B cell (primary cell): Measurements from ENCODE around the gene ARHGDIG. TPM values are rescaled to one million over a fixed set of nuclear protein-coding genes. Genes with fewer than 3 reads are reported as not detected.

Experiments
- ATAC-seq: fragments of 200-7000 bp; cut with Tn5 transposase; one replicate; pipeline ENCODE4 v1.10.0; 2021; ENCODE audit warnings: low read depth, mild to moderate bottlenecking, moderate number of reproducible peaks, moderate library complexity
- CTCF ChIA-PET: fragments of 350-600 bp; sonication (Branson Sonifier 250); formaldehyde crosslinking; loops from one replicate; lab custom pipeline; 2021; ENCODE audit warnings: antibody characterized with exemption, inconsistent platforms; lab: Charles Lee
- POLR2A ChIA-PET: fragments of 350-600 bp; sonication (Branson Sonifier 250); formaldehyde crosslinking; loops from one replicate; lab custom pipeline; 2021; ENCODE audit warnings: antibody characterized with exemption; lab: Charles Lee
- DNase-seq: peaks from one replicate; pipeline ENCODE4 v3.0.0; 2013
- H2AFZ ChIP-seq: 2 replicates; pipeline ENCODE4 v1.6.1; 2012; ENCODE audit warnings: mild to moderate bottlenecking, low read depth, low read length; ENCODE audit not compliant: insufficient read depth, poor library complexity, severe bottlenecking
- H3K27ac ChIP-seq, 2 donors: 1 replicate in 1 of 2; 2 replicates in 1 of 2; pipeline ENCODE4 v1.5.1; 2012 to 2013; ENCODE audit warnings: low read length in 2 of 2, mild to moderate bottlenecking in 2 of 2, moderate library complexity in 1 of 2
- H3K27me3 ChIP-seq, 4 experiments: fragments of 200-600 bp in 1 of 4; sonication (generic) in 1 of 4; replicated peaks in 1 of 4; 1 replicate in 2 of 4; 2 replicates in 2 of 4; pipeline versions ENCODE4 v1.6.1 to v1.7.0; 2013 to 2016; ENCODE audit warnings: low read length in 3 of 4, mild to moderate bottlenecking in 2 of 4, mixed read lengths in 1 of 4, moderate library complexity in 1 of 4; ENCODE audit not compliant: insufficient read depth in 4 of 4, control insufficient read depth in 3 of 4; ENCODE audit errors: control extremely low read depth in 1 of 4
- H3K36me3 ChIP-seq, 2 experiments: replicated peaks in 1 of 2; 1 replicate in 1 of 2; 2 replicates in 1 of 2; pipeline versions ENCODE4 v1.6.1 to v1.7.1; 2013; ENCODE audit warnings: low read length in 1 of 2; ENCODE audit not compliant: insufficient read depth in 2 of 2, control insufficient read depth in 1 of 2; ENCODE audit errors: control extremely low read depth in 1 of 2, extremely low read depth in 1 of 2
- H3K4me1 ChIP-seq, 2 donors: fragments of 200-600 bp in 1 of 2; sonication (generic) in 1 of 2; 1 replicate in 1 of 2; 2 replicates in 1 of 2; pipeline versions ENCODE4 v1.5.1 to v1.6.1; 2013 to 2017; ENCODE audit warnings: low read length in 2 of 2; ENCODE audit not compliant: control insufficient read depth in 2 of 2, insufficient read depth in 2 of 2
- H3K4me2 ChIP-seq: replicated peaks from 2 replicates; pipeline ENCODE3; 2012; ENCODE audit warnings: mild to moderate bottlenecking, low read depth, low read length; ENCODE audit not compliant: poor library complexity, severe bottlenecking
- H3K4me3 ChIP-seq, 5 experiments: fragments of 200-600 bp in 1 of 5; sonication (generic) in 1 of 5; 1 replicate in 3 of 5; 2 replicates in 2 of 5; pipeline versions ENCODE4 v1.5.1 to v1.7.0; 2011 to 2016; ENCODE audit warnings: low read length in 4 of 5, mild to moderate bottlenecking in 4 of 5, low read depth in 2 of 5, control low read depth in 1 of 5, moderate library complexity in 1 of 5; ENCODE audit not compliant: insufficient read depth in 1 of 5; ENCODE audit errors: control extremely low read depth in 1 of 5, extremely low read depth in 1 of 5
- H3K79me2 ChIP-seq: fragments of 200-600 bp; sonication (generic); one replicate; pipeline ENCODE4 v1.6.0; 2016; ENCODE audit warnings: low read length; ENCODE audit not compliant: control insufficient read depth, insufficient read depth
- H3K9ac ChIP-seq: fragments of 200-600 bp; sonication (generic); 2 replicates; pipeline ENCODE4 v1.6.1; 2017; ENCODE audit warnings: mild to moderate bottlenecking, low read length, moderate library complexity
- H3K9me3 ChIP-seq, 3 donors: one replicate each; pipeline versions ENCODE4 v1.6.1 to v1.7.1; 2013; ENCODE audit warnings: low read length in 2 of 3; ENCODE audit not compliant: control insufficient read depth in 2 of 3, insufficient read depth in 1 of 3; ENCODE audit errors: control extremely low read depth in 1 of 3
- H4K20me1 ChIP-seq: 2 replicates; pipeline ENCODE4 v1.6.0; 2012; ENCODE audit warnings: mild to moderate bottlenecking, low read length; ENCODE audit not compliant: insufficient read depth, control insufficient read depth, poor library complexity, severe bottlenecking
- H3K27ac Mint-ChIP-seq: one replicate; pipeline ENCODE4 v1.8.0; 2021; ENCODE audit warnings: mixed read lengths
- H3K27me3 Mint-ChIP-seq: one replicate; pipeline ENCODE4 v1.8.0; 2021; ENCODE audit warnings: mixed read lengths
- H3K4me1 Mint-ChIP-seq: one replicate; pipeline ENCODE4 v1.8.0; 2021; ENCODE audit warnings: mixed read lengths
- H3K4me3 Mint-ChIP-seq: one replicate; pipeline ENCODE4 v1.8.0; 2021; ENCODE audit warnings: mixed read lengths
- H3K9me3 Mint-ChIP-seq: one replicate; pipeline ENCODE4 v1.8.0; 2022; ENCODE audit warnings: mixed read lengths; ENCODE audit not compliant: insufficient read depth
- CTCF ChIP-seq: fragments of 200-600 bp; IDR thresholded peaks from one replicate; pipeline ENCODE4 v1.8.0; 2022; ENCODE audit warnings: antibody characterized with exemption, mild to moderate bottlenecking
- EZH2 ChIP-seq: IDR thresholded peaks from 2 replicates; pipeline ENCODE4 v1.6.1; 2012; ENCODE audit warnings: borderline replicate concordance, low read depth, mild to moderate bottlenecking, moderate library complexity, low read length; ENCODE audit not compliant: insufficient read depth, poor library complexity, severe bottlenecking
- WGBS: methylation state at CpG from one replicate; pipeline ENCODE4 v1.1.5; 2013; ENCODE audit warnings: missing lambda C conversion rate; ENCODE audit not compliant: insufficient coverage; 5-methylcytosine and 5-hydroxymethylcytosine counted together
- intact Hi-C: fragments of 100-400 bp; cut with micrococcal nuclease; formaldehyde crosslinking; loops from one replicate; pipeline ENCODE4 v1.10.0; 2022
- polyA minus RNA-seq: library from RNA; depleted of rRNA, polyadenylated mRNA; stranded (reverse); fragments of >200 nt; gene quantifications from 2 replicates; pipeline ENCODE4 v1.2.3, GENCODE V29; 2012
- polyA plus RNA-seq: library from polyadenylated mRNA; depleted of rRNA; stranded (reverse); fragments of >200 nt; gene quantifications from 2 replicates; pipeline ENCODE4 v1.2.3, GENCODE V29; 2012
- total RNA-seq, 2 donors: library from RNA; stranded (reverse); fragments of 120-200 nt in 1 of 2; gene quantifications; 1 replicate in 1 of 2; 2 replicates in 1 of 2; pipeline versions ENCODE4 v1.2.3 to v1.2.4, GENCODE V29; 2013 to 2022

ARHGDIG gene
- total RNA-seq (0.64 TPM in 1 of 2 replicates, not detected in the other), polyA plus RNA-seq (not detected in 2 replicates), polyA minus RNA-seq (not detected in 2 replicates)
- not detected for total RNA-seq (2013)

- H3K79me2 ChIP-seq = no peaks in the 10 kb centered on the region
- no peak within 1 kb of the TSS for H2AFZ ChIP-seq
- peaks cover 4% of the 10 kb centered on the region for H3K4me1 Mint-ChIP-seq
- no peak within 1 kb of the TSS for H3K9ac ChIP-seq
- under 1% methylated on average over 54 of the region's 54 CpGs for WGBS
- no peaks in the 10 kb centered on the region for H3K9me3 ChIP-seq
- H3K27ac Mint-ChIP-seq = no peak within 1 kb of the TSS
- H4K20me1 ChIP-seq = no peaks in the 10 kb centered on the region
- H3K4me2 ChIP-seq = peak within 1 kb of the TSS; percentile 52
- no peak for TF ChIP-seq EZH2
- TF ChIP-seq CTCF = no peak
- ChIA-PET POLR2A (no interaction called here), CTCF (no interaction called here)
- peaks cover 0 to 29% (median 3%) of the 10 kb centered on the region in 4 experiments for H3K27me3 ChIP-seq
- H3K27me3 Mint-ChIP-seq = peaks cover 15% of the 10 kb centered on the region
- no peaks in the 10 kb centered on the region for H3K9me3 Mint-ChIP-seq
- DNase-seq (no peak), ATAC-seq (no peak)
- no peak within 1 kb of the TSS for H3K4me3 ChIP-seq
- peak within 1 kb of the TSS; percentile 26 for H3K4me3 Mint-ChIP-seq
- intact Hi-C loops = no loop called here
- H3K27ac ChIP-seq = no peak within 1 kb of the TSS
- no peaks in the 10 kb centered on the region for H3K36me3 ChIP-seq
- peaks cover 0 to 7% of the 10 kb centered on the region in 2 donors for H3K4me1 ChIP-seq
Observed at GRCh38 chr16:280552-280951, at the start of gene ARHGDIG. Gene ARHGDIG, plus strand, starts transcription at chr16:280591. Its CDS starts 90 bp downstream, at chr16:280681.

DNA sequence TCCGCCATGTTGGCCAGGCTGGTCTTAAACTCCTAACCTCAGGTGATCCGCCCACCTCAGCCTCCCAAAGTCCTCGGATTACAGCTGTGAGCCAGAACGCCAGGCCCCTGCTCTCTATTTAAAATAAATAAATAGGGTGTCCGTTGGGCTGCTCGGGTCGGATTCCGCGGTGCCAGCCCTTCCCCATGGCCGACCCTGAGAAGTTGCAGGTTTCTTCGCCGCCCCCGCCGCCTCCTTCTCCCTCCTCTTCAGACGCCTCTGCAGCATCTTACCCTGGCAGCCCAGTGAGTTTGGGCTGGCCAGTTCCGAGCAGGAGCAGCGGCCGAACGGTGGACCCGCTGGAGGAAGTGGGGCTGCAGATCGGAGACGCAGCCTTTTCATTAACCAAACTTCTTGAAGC is 49.4 kb upstream of the ARHGDIG start:
- Mint-ChIP-seq H3K27ac (peak overlapping the region; percentile 50), H3K27me3 (no peaks in the 10 kb centered on the region), H3K9me3 (no peaks in the 10 kb centered on the region), H3K4me3 (no peak overlapping the region), H3K4me1 (peaks cover 37% of the 10 kb centered on the region)
- peaks cover 31% of the 10 kb centered on the region for H3K79me2 ChIP-seq
- H3K36me3 ChIP-seq = peaks cover 8 to 21% of the 10 kb centered on the region in 2 experiments
- no peaks in the 10 kb centered on the region for H3K27me3 ChIP-seq
- ATAC-seq (no peak), DNase-seq (no peak)
- POLR2A ChIA-PET = interaction anchor here (0.6 kb wide), 1 partner anchor 73 kb away, joined by 5 read pairs; no protein-coding TSS in a partner anchor
- H2AFZ ChIP-seq = no peak overlapping the region
- CTCF ChIA-PET = no interaction called here
- peaks cover 15 to 45% of the 10 kb centered on the region in 2 donors for H3K4me1 ChIP-seq
- TF ChIP-seq CTCF (no peak), EZH2 (no peak)
- no peak overlapping the region for H3K9ac ChIP-seq
- peaks cover 30% of the 10 kb centered on the region for H4K20me1 ChIP-seq
- intact Hi-C loops = no loop called here
- H3K9me3 ChIP-seq = no peaks in the 10 kb centered on the region
- 91% methylated on average over 19 of the region's 22 CpGs for WGBS
- no peak overlapping the region for H3K4me2 ChIP-seq
- no peak overlapping the region for H3K27ac ChIP-seq
- H3K4me3 ChIP-seq = no peak overlapping the region
